Measurements from ENCODE around the gene CREB3L1.

Gene CREB3L1

DNA sequence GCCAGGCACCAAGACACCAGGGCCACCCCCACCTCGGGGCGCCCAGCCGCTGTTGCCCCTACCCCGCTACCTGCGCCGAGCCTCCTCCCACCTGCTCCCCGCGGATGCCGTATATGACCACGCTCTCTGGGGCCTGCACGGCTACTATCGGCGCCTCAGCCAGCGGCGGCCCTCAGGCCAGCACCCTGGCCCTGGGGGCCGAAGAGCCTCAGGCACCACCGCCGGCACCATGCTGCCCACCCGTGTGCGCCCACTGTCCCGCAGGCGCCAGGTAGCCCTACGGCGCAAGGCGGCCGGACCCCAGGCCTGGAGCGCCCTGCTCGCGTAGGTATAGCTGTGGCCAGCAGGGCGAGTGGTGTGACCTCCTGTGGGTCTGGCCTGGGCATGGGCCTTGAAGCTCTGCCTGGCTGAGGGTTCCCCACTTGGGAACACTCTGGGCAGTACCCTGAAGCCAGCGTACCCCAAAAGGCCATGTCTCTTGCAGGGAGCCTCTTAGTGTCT is 89.2 kb downstream of the CREB3L1 start:
- no peak for DNase-seq (ENCODE audit: low spot score)

DNA sequence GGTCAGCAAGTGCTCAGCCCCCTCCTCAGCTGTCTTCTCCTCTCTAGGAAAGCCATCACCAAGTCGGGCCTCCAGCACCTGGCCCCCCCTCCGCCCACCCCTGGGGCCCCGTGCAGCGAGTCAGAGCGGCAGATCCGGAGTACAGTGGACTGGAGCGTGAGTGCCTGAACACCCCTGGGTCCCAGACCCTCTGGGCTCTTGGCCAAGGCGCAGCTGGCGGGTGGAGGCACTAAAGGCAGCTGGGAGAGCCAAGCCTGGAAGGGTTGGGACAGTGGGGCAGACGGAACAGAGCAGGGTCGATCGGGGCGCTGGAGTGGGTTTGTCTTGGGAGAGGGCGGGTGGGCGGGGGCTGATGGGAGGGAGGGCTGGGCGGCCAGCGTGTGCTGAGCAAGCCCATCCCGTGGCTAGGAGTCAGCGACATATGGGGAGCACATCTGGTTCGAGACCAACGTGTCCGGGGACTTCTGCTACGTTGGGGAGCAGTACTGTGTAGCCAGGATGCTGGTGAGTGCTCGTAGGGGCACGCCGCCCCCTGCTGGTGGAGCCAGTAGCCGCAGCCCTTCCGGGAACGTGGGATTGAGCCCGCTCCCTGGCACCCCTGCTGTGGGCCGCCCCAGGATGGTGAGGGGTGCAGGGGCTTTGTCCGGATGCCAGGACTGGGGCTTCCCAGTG is 89.9 kb downstream of the CREB3L1 start:
- DNase-seq (ENCODE audit: low spot score) = peak; percentile 81

DNA sequence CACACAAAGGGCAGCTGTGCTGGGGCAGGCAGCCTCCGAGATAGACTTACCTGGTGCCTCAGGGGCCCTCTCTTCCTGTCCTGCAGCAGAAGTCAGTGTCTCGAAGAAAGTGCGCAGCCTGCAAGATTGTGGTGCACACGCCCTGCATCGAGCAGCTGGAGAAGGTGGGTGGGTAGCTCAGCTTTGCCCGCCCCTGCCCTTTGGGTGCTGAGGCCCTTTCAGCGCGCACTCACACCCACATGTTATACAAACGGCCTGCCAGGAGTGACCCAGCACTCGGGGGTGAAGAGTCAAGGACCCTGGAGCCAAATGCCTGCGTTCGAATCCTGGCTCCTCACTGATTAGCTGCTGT is 90.4 kb downstream of the CREB3L1 start:
- no peak for DNase-seq (ENCODE audit: low spot score)

DNA sequence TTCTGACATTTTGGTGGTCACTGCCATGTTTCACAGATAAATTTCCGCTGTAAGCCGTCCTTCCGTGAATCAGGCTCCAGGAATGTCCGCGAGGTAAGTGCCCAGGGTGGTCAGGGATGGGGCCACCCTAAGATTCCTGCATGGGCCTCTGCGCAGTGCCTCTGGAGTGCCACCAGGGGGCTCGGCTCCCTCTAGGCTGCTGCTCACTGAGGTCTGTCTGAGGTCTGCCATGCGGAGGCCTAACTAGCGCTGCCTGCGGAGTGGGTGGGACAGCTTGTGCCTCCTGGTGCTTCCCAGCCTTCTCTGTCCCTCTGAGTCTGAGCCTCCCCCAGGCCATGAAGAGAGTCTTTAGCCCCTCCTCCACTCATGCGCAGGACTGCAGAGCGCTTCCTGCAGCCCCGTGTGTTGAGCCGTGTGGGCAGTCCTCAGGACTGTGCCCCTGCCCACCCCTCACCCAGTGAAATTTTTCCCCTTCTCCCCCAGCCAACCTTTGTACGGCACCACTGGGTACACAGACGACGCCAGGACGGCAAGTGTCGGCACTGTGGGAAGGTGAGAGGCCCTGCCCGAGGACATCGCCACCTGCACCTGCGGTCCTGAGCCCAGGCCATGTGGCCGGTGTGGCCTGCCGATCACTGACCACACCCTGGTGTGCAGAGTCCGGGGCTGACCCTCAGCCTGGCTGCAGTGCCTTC is 92.1 kb downstream of the CREB3L1 start:
- peak; percentile 71 for DNase-seq (ENCODE audit: low spot score)

DNA sequence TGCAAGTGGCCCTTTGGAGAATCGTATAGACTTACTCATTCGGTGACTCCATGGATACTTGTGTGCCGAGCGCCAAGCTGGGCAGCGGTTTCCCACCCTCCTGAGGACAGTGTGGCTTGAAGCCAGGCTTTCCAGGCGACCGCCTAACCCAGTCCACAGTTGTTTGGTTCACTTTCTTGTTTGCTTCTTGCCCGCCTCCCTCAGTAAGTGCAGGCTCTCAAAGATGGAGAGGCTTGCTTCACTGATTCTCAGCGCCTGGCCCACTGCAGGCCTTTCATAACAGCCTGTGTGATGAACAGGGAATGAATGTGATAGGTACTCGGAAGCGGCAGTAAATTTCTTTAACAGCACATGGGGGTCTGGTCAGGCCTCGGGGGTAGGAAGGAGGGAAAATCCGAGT is 92.8 kb downstream of the CREB3L1 start:
- no peak for DNase-seq (ENCODE audit: low spot score)
